IPS-NIHi11 (cell line): ENCODE results near the gene FRMD4A.
"Not testable (repeated sequence)": the region's sequence is repeated elsewhere in the genome, so short reads cannot be mapped to it uniquely, and the experiment has no call there.

Experiments
- DNase-seq: peaks from one replicate; pipeline ENCODE4 v3.0.0; 2012; ENCODE audit warnings: mixed read lengths, low spot score

Gene FRMD4A

GRCh38 chr10:13883636-13884444, 446.9 kb downstream of the FRMD4A start:
- no peak for DNase-seq

GRCh38 chr10:13882119-13882711, 448.5 kb downstream of the FRMD4A start:
- DNase-seq: peak; percentile 59

GRCh38 chr10:13880760-13881159, 450.0 kb downstream of the FRMD4A start:
- no peak for DNase-seq

GRCh38 chr10:13877154-13877909, 453.4 kb downstream of the FRMD4A start:
- DNase-seq: no peak

GRCh38 chr10:13873196-13873595, 457.5 kb downstream of the FRMD4A start:
- DNase-seq: no peak

GRCh38 chr10:13872411-13872810, 458.3 kb downstream of the FRMD4A start:
- no peak for DNase-seq

GRCh38 chr10:13871776-13872175, 458.9 kb downstream of the FRMD4A start:
- no peak for DNase-seq

- no peak for DNase-seq
Observed at GRCh38 chr10:13871011-13871410, 459.7 kb downstream of the FRMD4A start.

GRCh38 chr10:13869295-13869664, 461.4 kb downstream of the FRMD4A start:
- DNase-seq: no peak

GRCh38 chr10:13868528-13869294, 462.0 kb downstream of the FRMD4A start:
- no peak for DNase-seq

GRCh38 chr10:13867822-13868221, 462.9 kb downstream of the FRMD4A start:
- no peak for DNase-seq

- peak; percentile 65 for DNase-seq
Observed at GRCh38 chr10:13865758-13866491, 464.8 kb downstream of the FRMD4A start.

GRCh38 chr10:13865220-13865619, 465.5 kb downstream of the FRMD4A start:
- not testable (repeated sequence) for DNase-seq

- DNase-seq: no peak
Observed at GRCh38 chr10:13862546-13863233, 468.0 kb downstream of the FRMD4A start.

GRCh38 chr10:13860886-13861285, 469.8 kb downstream of the FRMD4A start:
- no peak for DNase-seq

GRCh38 chr10:13859979-13860654, 470.6 kb downstream of the FRMD4A start:
- DNase-seq: no peak

GRCh38 chr10:13858709-13859108, 472.0 kb downstream of the FRMD4A start:
- DNase-seq: no peak

GRCh38 chr10:13857451-13857850, 473.3 kb downstream of the FRMD4A start:
- DNase-seq: no peak

- no peak for DNase-seq
Observed at GRCh38 chr10:13853854-13854253, 476.9 kb downstream of the FRMD4A start.

- DNase-seq: no peak
Observed at GRCh38 chr10:13852872-13853271, 477.9 kb downstream of the FRMD4A start.
